ENCODE measurements around the gene AKT2. TPM values are rescaled to one million over a fixed set of nuclear protein-coding genes. Genes with fewer than 3 reads are reported as not detected.

AKT2 gene
- total RNA-seq, 1 donor from 2014 or later, result 127 TPM

GRCh38 chr19:40242480-40242879 lies 42.7 kb downstream of the AKT2 start:
- TF ChIP-seq CTCF (IDR thresholded peaks at IDR 0.05; ENCODE audit: insufficient read depth, low read depth, low read length) (no peak), EZH2 (IDR thresholded peaks at IDR 0.05; ENCODE audit: insufficient read depth, low read length) (no peak)
- H3K36me3 ChIP-seq (ENCODE audit: insufficient read depth, low read length), result peaks cover 9% of the 10 kb centered on the region
- peaks cover 10% of the 10 kb centered on the region for H3K36me3 Mint-ChIP-seq (ENCODE audit: low read depth, unreplicated experiment)
- peaks cover 9% of the 10 kb centered on the region for H3K4me1 ChIP-seq (ENCODE audit: insufficient read depth, low read length)
- H3K9me3 Mint-ChIP-seq (ENCODE audit: unreplicated experiment), result no peaks in the 10 kb centered on the region
- no peaks in the 10 kb centered on the region for H3K9me3 ChIP-seq (ENCODE audit: insufficient read depth, low read depth, low read length)
- no peaks in the 10 kb centered on the region for H3K27me3 ChIP-seq (ENCODE audit: insufficient read depth, low read length)
- H3K27ac Mint-ChIP-seq (ENCODE audit: unreplicated experiment), result no peak overlapping the region
- H3K4me3 ChIP-seq (ENCODE audit: insufficient read depth, low read depth, low read length), result no peak overlapping the region
- no peak overlapping the region for H3K4me3 Mint-ChIP-seq (ENCODE audit: unreplicated experiment)
- H2AFZ ChIP-seq (ENCODE audit: low read depth, low read length), result no peak overlapping the region
- DNase-seq (ENCODE audit: low read depth), result no peak
- no peak for FAIRE-seq
- no peak overlapping the region for H3K27ac ChIP-seq (ENCODE audit: low read depth, low read length)
- no peaks in the 10 kb centered on the region for H3K27me3 Mint-ChIP-seq (ENCODE audit: low read depth, unreplicated experiment)
- no peak overlapping the region for H3K9ac ChIP-seq (ENCODE audit: low read length)
- peaks cover 71% of the 10 kb centered on the region for H4K20me1 ChIP-seq (ENCODE audit: insufficient read depth, low read length)
- peak overlapping the region; percentile 60 for H3K4me2 ChIP-seq (ENCODE audit: low read length)
- no peaks in the 10 kb centered on the region for H3K4me1 Mint-ChIP-seq (ENCODE audit: low read depth, unreplicated experiment)
- H3K79me2 ChIP-seq (ENCODE audit: insufficient read depth, low read length), result peaks cover 11% of the 10 kb centered on the region

GRCh38 chr19:40241809-40242384 lies 43.2 kb downstream of the AKT2 start:
- H3K79me2 ChIP-seq (ENCODE audit: insufficient read depth, low read length), result peaks cover 11% of the 10 kb centered on the region
- TF ChIP-seq CTCF (IDR thresholded peaks at IDR 0.05; ENCODE audit: insufficient read depth, low read depth, low read length), result no peak
- no peak for TF ChIP-seq EZH2 (IDR thresholded peaks at IDR 0.05; ENCODE audit: insufficient read depth, low read length)
- H3K4me3 ChIP-seq (ENCODE audit: insufficient read depth, low read depth, low read length), result no peak overlapping the region
- peaks cover 65% of the 10 kb centered on the region for H4K20me1 ChIP-seq (ENCODE audit: insufficient read depth, low read length)
- FAIRE-seq, result no peak
- no peaks in the 10 kb centered on the region for H3K27me3 ChIP-seq (ENCODE audit: insufficient read depth, low read length)
- Mint-ChIP-seq H3K4me3 (ENCODE audit: unreplicated experiment) (no peak overlapping the region), H3K27ac (ENCODE audit: unreplicated experiment) (no peak overlapping the region), H3K27me3 (ENCODE audit: low read depth, unreplicated experiment) (no peaks in the 10 kb centered on the region), H3K36me3 (ENCODE audit: low read depth, unreplicated experiment) (peaks cover 12% of the 10 kb centered on the region), H3K4me1 (ENCODE audit: low read depth, unreplicated experiment) (no peaks in the 10 kb centered on the region), H3K9me3 (ENCODE audit: unreplicated experiment) (no peaks in the 10 kb centered on the region)
- H3K9ac ChIP-seq (ENCODE audit: low read length), result no peak overlapping the region
- H3K9me3 ChIP-seq (ENCODE audit: insufficient read depth, low read depth, low read length), result no peaks in the 10 kb centered on the region
- peaks cover 11% of the 10 kb centered on the region for H3K36me3 ChIP-seq (ENCODE audit: insufficient read depth, low read length)
- peaks cover 9% of the 10 kb centered on the region for H3K4me1 ChIP-seq (ENCODE audit: insufficient read depth, low read length)
- H3K27ac ChIP-seq (ENCODE audit: low read depth, low read length), result no peak overlapping the region
- no peak overlapping the region for H2AFZ ChIP-seq (ENCODE audit: low read depth, low read length)
- peak; percentile 70 for DNase-seq (ENCODE audit: low read depth)
- peak overlapping the region; percentile 60 for H3K4me2 ChIP-seq (ENCODE audit: low read length)

GRCh38 chr19:40241125-40241808 lies 43.9 kb downstream of the AKT2 start:
- Mint-ChIP-seq H3K27me3 (ENCODE audit: low read depth, unreplicated experiment) (no peaks in the 10 kb centered on the region), H3K27ac (ENCODE audit: unreplicated experiment) (no peak overlapping the region), H3K36me3 (ENCODE audit: low read depth, unreplicated experiment) (peaks cover 10% of the 10 kb centered on the region), H3K9me3 (ENCODE audit: unreplicated experiment) (no peaks in the 10 kb centered on the region), H3K4me3 (ENCODE audit: unreplicated experiment) (no peak overlapping the region), H3K4me1 (ENCODE audit: low read depth, unreplicated experiment) (no peaks in the 10 kb centered on the region)
- no peaks in the 10 kb centered on the region for H3K27me3 ChIP-seq (ENCODE audit: insufficient read depth, low read length)
- DNase-seq (ENCODE audit: low read depth) (no peak), FAIRE-seq (no peak)
- H3K9ac ChIP-seq (ENCODE audit: low read length), result no peak overlapping the region
- peaks cover 11% of the 10 kb centered on the region for H3K79me2 ChIP-seq (ENCODE audit: insufficient read depth, low read length)
- H3K9me3 ChIP-seq (ENCODE audit: insufficient read depth, low read depth, low read length), result no peaks in the 10 kb centered on the region
- H3K4me1 ChIP-seq (ENCODE audit: insufficient read depth, low read length), result peaks cover 9% of the 10 kb centered on the region
- H4K20me1 ChIP-seq (ENCODE audit: insufficient read depth, low read length), result peaks cover 59% of the 10 kb centered on the region
- no peak overlapping the region for H3K27ac ChIP-seq (ENCODE audit: low read depth, low read length)
- peak overlapping the region; percentile 60 for H3K4me2 ChIP-seq (ENCODE audit: low read length)
- H2AFZ ChIP-seq (ENCODE audit: low read depth, low read length), result no peak overlapping the region
- peaks cover 13% of the 10 kb centered on the region for H3K36me3 ChIP-seq (ENCODE audit: insufficient read depth, low read length)
- H3K4me3 ChIP-seq (ENCODE audit: insufficient read depth, low read depth, low read length), result no peak overlapping the region
- TF ChIP-seq CTCF (IDR thresholded peaks at IDR 0.05; ENCODE audit: insufficient read depth, low read depth, low read length), result no peak
- no peak for TF ChIP-seq EZH2 (IDR thresholded peaks at IDR 0.05; ENCODE audit: insufficient read depth, low read length)
